Hepatocyte (in vitro differentiated cells): Measurements from ENCODE around the gene KCNK13. TPM values are rescaled to one million over a fixed set of nuclear protein-coding genes. Genes with fewer than 3 reads are reported as not detected.

Experiments
- DNase-seq: peaks from one replicate; pipeline ENCODE4 v3.0.0-alpha.2; 2016; ENCODE audit warnings: low spot score
- H2AFZ ChIP-seq: fragments of 200-600 bp; sonication (generic); 2 replicates; pipeline ENCODE4 v1.6.0; 2016; ENCODE audit warnings: antibody characterized with exemption, mild to moderate bottlenecking
- H3K27ac ChIP-seq: fragments of 200-600 bp; sonication (generic); 2 replicates; pipeline ENCODE4 v1.5.1; 2016; ENCODE audit warnings: mild to moderate bottlenecking
- H3K27me3 ChIP-seq: fragments of 200-600 bp; sonication (generic); 2 replicates; pipeline ENCODE4 v1.6.1; 2016
- H3K36me3 ChIP-seq: fragments of 200-600 bp; sonication (generic); replicated peaks from 2 replicates; pipeline ENCODE4 v1.5.1; 2016; ENCODE audit warnings: low read depth; ENCODE audit not compliant: insufficient read depth
- H3K4me1 ChIP-seq: fragments of 200-600 bp; sonication (generic); 2 replicates; pipeline ENCODE4 v1.5.1; 2016; ENCODE audit warnings: mild to moderate bottlenecking, moderate library complexity; ENCODE audit not compliant: insufficient read depth
- H3K4me2 ChIP-seq: fragments of 200-600 bp; sonication (generic); 2 replicates; pipeline ENCODE4 v1.6.0; 2016
- H3K4me3 ChIP-seq: fragments of 200-600 bp; sonication (generic); 2 replicates; pipeline ENCODE4 v1.5.1; 2016; ENCODE audit warnings: mild to moderate bottlenecking
- H3K79me2 ChIP-seq: fragments of 200-600 bp; sonication (generic); 2 replicates; pipeline ENCODE4 v1.6.0; 2017; ENCODE audit warnings: mild to moderate bottlenecking
- H3K9me2 ChIP-seq: fragments of 200-600 bp; sonication (generic); replicated peaks from 2 replicates; pipeline ENCODE4 v1.6.0; 2017; ENCODE audit warnings: mild to moderate bottlenecking; ENCODE audit not compliant: insufficient read depth
- H3K9me3 ChIP-seq: fragments of 200-600 bp; sonication (generic); 2 replicates; pipeline ENCODE4 v1.5.1; 2016; ENCODE audit warnings: low read depth, mild to moderate bottlenecking
- H4K20me1 ChIP-seq: fragments of 200-600 bp; sonication (generic); 2 replicates; pipeline ENCODE4 v1.6.0; 2016; ENCODE audit warnings: mild to moderate bottlenecking; ENCODE audit not compliant: insufficient read depth, poor library complexity, severe bottlenecking
- EZH2 ChIP-seq: fragments of 200-600 bp; sonication (generic); IDR thresholded peaks from 2 replicates; pipeline ENCODE4 v1.6.1; 2016; ENCODE audit warnings: antibody characterized with exemption, mild to moderate bottlenecking, borderline replicate concordance
- EZH2phosphoT487 ChIP-seq: fragments of 200-600 bp; sonication (generic); IDR thresholded peaks from one replicate; pipeline ENCODE4 v1.6.1; 2018; ENCODE audit warnings: antibody characterized with exemption, mild to moderate bottlenecking, low read depth, moderate library complexity; ENCODE audit not compliant: unreplicated experiment, severe bottlenecking
- WGBS: methylation state at CpG from one replicate; pipeline ENCODE4 v1.1.6; 2016; ENCODE audit warnings: low lambda C conversion rate; ENCODE audit errors: missing lambda C conversion rate; 5-methylcytosine and 5-hydroxymethylcytosine counted together
- polyA plus RNA-seq: library from polyadenylated mRNA; unstranded; fragments of >200 nt; fragmentation: Nextera tagmentation; extraction: Ambion mirVana; gene quantifications from 2 replicates; pipeline ENCODE4 v1.2.1, GENCODE V29; 2016
- total RNA-seq: library from RNA; depleted of rRNA; stranded (reverse); fragments of >200 nt; gene quantifications from 2 replicates; pipeline ENCODE4 v1.2.3, GENCODE V29; 2014
- TF ChIP-seq, protein P1 (sequence below): fragments of 200-600 bp; sonication (generic); IDR thresholded peaks from 2 replicates; pipeline ENCODE4 v1.5.1; 2016; ENCODE audit warnings: antibody characterized with exemption, mild to moderate bottlenecking; ENCODE audit not compliant: poor library complexity

Gene KCNK13
- total and polyA plus RNA-seq, 2 experiments from 2014 or later: 0.15 to 0.47 TPM

DNA sequence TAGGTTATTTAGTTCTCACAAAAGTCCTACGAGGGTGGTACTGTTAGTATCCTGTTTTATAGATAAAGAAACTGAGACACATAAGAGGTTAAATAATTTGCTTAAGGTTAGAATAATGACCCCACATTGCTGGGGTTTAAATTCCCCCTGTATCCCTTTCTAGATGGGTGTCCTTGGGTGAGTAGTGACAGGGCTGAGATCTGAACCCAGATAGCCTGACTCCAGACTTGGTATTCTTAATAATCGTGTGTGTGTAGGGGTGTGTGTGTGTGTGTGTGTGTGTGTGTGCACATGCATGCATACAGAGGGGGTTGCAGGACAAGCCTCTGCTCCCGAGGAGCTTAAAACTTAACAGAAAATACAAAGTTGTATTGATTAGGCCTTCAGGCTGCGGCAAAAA, 97.9 kb downstream of the KCNK13 start:
- H3K9me2 ChIP-seq: no peaks in the 10 kb centered on the region
- WGBS: 42% methylated on average over 4 of the region's 4 CpGs
- DNase-seq: no peak
- no peaks in the 10 kb centered on the region for H3K9me3 ChIP-seq
- no peak overlapping the region for H3K4me3 ChIP-seq
- H3K27ac ChIP-seq: no peak overlapping the region
- H3K4me1 ChIP-seq: no peaks in the 10 kb centered on the region
- no peaks in the 10 kb centered on the region for H3K27me3 ChIP-seq
- H2AFZ ChIP-seq: no peak overlapping the region
- H3K79me2 ChIP-seq: no peaks in the 10 kb centered on the region
- TF ChIP-seq EZH2phosphoT487 (no peak), EZH2 (no peak)
- TF ChIP-seq, protein P1, sequence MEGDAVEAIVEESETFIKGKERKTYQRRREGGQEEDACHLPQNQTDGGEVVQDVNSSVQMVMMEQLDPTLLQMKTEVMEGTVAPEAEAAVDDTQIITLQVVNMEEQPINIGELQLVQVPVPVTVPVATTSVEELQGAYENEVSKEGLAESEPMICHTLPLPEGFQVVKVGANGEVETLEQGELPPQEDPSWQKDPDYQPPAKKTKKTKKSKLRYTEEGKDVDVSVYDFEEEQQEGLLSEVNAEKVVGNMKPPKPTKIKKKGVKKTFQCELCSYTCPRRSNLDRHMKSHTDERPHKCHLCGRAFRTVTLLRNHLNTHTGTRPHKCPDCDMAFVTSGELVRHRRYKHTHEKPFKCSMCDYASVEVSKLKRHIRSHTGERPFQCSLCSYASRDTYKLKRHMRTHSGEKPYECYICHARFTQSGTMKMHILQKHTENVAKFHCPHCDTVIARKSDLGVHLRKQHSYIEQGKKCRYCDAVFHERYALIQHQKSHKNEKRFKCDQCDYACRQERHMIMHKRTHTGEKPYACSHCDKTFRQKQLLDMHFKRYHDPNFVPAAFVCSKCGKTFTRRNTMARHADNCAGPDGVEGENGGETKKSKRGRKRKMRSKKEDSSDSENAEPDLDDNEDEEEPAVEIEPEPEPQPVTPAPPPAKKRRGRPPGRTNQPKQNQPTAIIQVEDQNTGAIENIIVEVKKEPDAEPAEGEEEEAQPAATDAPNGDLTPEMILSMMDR: no peak
- H3K36me3 ChIP-seq: no peaks in the 10 kb centered on the region
- H4K20me1 ChIP-seq: no peaks in the 10 kb centered on the region
- H3K4me2 ChIP-seq: no peak overlapping the region

GRCh38 chr14:90161129-90161528, 99.3 kb downstream of the KCNK13 start:
- Histone ChIP-seq H3K27ac (no peak overlapping the region), H3K4me2 (no peak overlapping the region), H4K20me1 (no peaks in the 10 kb centered on the region), H3K4me3 (no peak overlapping the region), H2AFZ (no peak overlapping the region), H3K79me2 (no peaks in the 10 kb centered on the region), H3K36me3 (no peaks in the 10 kb centered on the region), H3K9me2 (no peaks in the 10 kb centered on the region), H3K27me3 (no peaks in the 10 kb centered on the region), H3K4me1 (no peaks in the 10 kb centered on the region), H3K9me3 (no peaks in the 10 kb centered on the region)
- DNase-seq: no peak
- TF ChIP-seq EZH2 (no peak), EZH2phosphoT487 (no peak)
- 87% methylated on average over 3 of the region's 3 CpGs for WGBS

- no peaks in the 10 kb centered on the region for H4K20me1 ChIP-seq
- H3K79me2 ChIP-seq: no peaks in the 10 kb centered on the region
- H3K4me1 ChIP-seq: no peaks in the 10 kb centered on the region
- H3K9me3 ChIP-seq: no peaks in the 10 kb centered on the region
- H3K36me3 ChIP-seq: no peaks in the 10 kb centered on the region
- H3K4me3 ChIP-seq: no peak overlapping the region
- TF ChIP-seq EZH2phosphoT487: no peak
- no peak for TF ChIP-seq EZH2
- TF ChIP-seq, protein P1: no peak
- no peak overlapping the region for H2AFZ ChIP-seq
- no peaks in the 10 kb centered on the region for H3K27me3 ChIP-seq
- H3K27ac ChIP-seq: no peak overlapping the region
- no peak for DNase-seq
- H3K9me2 ChIP-seq: no peaks in the 10 kb centered on the region
- H3K4me2 ChIP-seq: no peak overlapping the region
- WGBS: 74% methylated on average over 4 of the region's 4 CpGs
Measured at GRCh38 chr14:90168425-90169105, 106.8 kb downstream of the KCNK13 start.

- H3K4me2 ChIP-seq: no peak overlapping the region
- no peak for DNase-seq
- no peaks in the 10 kb centered on the region for H3K9me2 ChIP-seq
- H3K4me3 ChIP-seq: no peak overlapping the region
- H2AFZ ChIP-seq: no peak overlapping the region
- no peak for TF ChIP-seq EZH2
- H3K36me3 ChIP-seq: no peaks in the 10 kb centered on the region
- H3K79me2 ChIP-seq: no peaks in the 10 kb centered on the region
- H3K27ac ChIP-seq: no peak overlapping the region
- H3K4me1 ChIP-seq: no peaks in the 10 kb centered on the region
- WGBS: 92% methylated on average over 3 of the region's 3 CpGs
- no peaks in the 10 kb centered on the region for H3K27me3 ChIP-seq
- no peaks in the 10 kb centered on the region for H3K9me3 ChIP-seq
- H4K20me1 ChIP-seq: no peaks in the 10 kb centered on the region
Measured at GRCh38 chr14:90175631-90176030, 113.8 kb downstream of the KCNK13 start.
